ENCODE measurements around the gene ACADM.
"Not testable (repeated sequence)": the region's sequence is repeated elsewhere in the genome, so short reads cannot be mapped to it uniquely, and the experiment has no call there.

The ACADM gene

DNA sequence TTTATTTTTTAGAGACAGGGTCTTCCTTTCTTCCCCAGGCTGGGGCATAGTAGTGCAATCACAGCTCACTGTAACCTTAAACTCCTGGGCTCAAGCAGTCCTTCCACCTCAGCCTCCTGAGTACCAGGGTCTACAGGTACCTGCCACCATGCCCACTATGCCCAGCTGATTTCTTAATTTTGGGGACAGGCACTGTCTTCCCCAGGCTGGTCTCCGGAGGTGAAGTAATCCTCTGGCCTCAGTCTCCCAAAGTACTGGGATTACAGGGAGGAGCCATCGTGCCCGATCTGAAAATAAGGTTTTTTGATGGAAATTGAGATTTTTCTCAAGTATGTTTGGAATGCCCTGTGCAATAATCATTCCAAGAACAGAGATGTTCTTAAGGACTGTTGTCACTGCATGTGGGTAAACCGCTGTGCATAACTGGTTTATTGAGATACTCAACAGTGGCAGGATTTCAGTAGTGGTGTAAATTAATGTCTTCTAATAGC, 71.2 kb downstream of the ACADM start:
- DNase-seq (ENCODE audit: low spot score) = no peak

DNA sequence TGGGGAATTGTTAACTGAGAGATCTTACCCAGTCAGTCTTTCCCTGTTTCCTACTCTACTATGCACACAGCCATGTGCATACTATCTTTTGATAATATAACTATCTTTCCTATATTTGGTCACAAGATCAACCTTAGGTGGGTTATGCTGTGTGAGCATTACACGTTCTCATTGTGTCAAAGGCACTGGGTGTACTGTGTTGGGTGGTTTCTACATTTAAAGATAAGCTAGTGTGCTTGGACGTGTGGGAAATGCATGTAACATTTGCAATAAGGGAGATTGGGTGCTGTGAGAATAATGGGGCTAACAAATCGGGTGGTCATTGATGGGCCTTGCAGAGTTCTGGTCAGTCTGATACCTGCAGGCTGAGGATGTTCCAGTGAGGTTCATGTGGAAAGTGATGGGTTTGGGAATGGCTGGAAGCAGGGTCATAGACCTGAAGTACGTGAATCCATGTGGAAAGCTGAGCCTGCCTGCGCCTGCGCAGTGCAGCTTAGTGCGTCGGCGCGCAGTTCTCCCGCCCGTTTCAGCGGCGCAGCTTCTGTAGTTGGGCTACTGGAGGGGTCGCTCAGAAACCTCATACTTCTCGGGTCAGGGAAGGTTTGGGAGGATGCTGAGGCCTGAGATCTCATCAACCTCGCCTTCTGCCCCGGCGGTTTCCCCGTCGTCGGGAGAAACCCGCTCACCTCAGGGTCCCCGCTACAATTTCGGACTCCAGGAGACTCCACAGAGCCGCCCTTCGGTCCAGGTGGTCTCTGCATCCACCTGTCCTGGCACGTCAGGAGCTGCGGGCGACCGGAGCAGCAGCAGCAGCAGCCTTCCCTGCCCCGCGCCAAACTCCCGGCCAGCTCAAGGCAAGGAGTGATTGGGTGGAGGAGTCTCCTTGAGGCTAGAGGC, 72.1 kb downstream of the ACADM start, which contains the start of gene MSH4:
MSH4 (plus strand) TSS at position 507 of the 897 bp plus-strand sequence; CDS start at position 611, 104 bp downstream.
- no peak for DNase-seq (ENCODE audit: low spot score)

DNA sequence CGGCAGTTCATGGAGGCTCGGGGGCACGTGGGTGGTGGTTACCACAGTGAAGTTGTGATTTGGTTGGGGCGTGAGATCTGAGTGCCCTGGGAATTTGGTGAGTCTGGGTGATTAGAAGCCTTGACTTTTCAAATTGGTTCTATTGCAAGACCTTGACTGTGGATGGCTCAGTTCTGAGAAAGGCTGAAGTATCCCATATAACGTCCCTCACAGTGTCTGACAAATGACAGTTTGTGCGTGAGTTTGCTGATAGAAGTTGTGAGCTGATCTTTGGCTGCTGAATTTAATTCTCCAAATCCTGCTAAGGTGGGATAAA, 72.7 kb downstream of the ACADM start:
- DNase-seq (ENCODE audit: low spot score) = no peak

DNA sequence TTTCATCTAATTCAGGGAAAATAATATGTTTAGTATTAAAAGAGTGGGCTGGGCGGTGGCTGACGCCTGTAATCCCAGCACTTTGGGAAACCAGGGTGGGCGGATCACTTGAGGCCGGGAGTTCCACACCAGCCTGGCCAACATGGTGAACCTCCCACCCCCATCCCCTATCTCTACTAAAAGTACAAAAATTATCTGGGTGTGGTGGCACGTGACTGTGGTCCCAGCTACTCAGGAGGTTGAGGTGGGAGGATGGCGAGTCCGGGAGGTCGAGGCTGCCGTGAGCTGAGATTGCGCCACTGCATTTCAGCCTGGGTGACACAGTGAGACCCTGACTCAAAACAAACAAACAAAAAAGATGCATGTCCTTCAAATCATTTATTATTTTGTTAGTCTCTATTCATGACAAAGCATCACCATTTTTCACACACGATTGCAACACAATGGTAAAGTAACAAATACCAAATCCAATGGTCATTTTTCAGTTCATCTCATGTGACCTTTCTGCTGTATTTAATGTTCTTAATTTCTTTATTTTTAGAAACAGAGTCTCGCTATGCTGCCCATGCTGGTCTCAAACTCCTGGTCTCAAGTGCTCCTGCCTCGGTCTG, 73.2 kb downstream of the ACADM start:
- no peak for DNase-seq (ENCODE audit: low spot score)

DNA sequence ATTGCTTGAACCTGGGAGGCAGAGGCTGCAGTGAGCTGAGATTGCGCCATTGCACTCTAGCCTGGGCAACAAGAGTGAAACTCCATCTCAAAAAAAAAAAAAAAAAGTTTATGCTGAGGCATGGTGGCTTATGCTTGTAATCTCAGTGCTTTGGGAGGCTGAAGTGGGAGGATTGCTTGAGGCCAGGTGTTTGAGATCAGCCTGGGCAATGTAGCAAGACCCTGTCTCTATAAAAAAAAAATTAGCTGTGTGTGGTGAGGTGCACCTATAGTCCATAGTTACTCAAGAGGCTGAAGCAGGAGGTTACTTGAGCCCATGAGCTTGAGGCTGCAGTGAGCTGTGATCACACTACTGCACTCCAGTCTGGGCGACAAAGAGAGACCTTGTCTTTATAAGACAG, 77.0 kb downstream of the ACADM start:
- DNase-seq (ENCODE audit: low spot score) = not testable (repeated sequence)

DNA sequence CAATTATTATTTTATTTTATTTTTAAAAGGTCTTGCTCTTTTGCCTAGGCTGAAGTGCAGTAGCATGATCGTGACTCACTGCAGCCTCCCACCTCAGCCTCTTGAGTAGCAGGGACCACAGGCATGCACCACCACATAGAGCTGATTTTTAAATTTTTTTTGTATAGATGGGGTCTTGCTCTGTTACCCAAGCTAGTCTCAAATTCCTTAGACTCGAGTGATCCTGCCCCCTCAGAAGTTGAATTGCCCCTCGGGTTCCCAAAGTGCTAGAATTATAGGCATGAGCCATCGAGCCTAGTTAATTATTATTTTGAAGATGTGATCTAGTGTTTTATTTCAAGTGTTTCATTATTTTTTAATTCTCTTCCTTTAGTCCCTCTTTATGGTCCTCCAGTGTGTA, 84.4 kb downstream of the ACADM start:
- DNase-seq (ENCODE audit: low spot score) = no peak

DNA sequence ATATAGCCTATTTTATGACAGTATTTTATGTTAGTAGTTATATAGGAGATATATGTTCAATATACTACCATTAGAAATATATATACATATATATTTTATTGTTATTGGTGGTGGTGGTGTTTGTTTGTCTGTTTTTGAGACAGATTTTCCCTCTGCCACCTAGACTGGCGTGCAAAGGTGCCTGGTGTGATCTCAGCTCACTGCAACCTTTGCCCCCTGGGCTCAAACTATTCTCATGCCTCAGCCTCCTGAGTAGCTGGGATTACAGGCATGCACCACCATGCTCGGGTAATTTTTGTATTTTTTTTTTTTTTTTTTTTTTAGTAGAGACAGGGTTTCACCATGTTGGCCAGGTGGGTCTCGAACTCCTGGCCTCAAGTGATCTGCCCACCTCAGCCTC, 85.6 kb downstream of the ACADM start:
- DNase-seq (ENCODE audit: low spot score) = not testable (repeated sequence)

DNA sequence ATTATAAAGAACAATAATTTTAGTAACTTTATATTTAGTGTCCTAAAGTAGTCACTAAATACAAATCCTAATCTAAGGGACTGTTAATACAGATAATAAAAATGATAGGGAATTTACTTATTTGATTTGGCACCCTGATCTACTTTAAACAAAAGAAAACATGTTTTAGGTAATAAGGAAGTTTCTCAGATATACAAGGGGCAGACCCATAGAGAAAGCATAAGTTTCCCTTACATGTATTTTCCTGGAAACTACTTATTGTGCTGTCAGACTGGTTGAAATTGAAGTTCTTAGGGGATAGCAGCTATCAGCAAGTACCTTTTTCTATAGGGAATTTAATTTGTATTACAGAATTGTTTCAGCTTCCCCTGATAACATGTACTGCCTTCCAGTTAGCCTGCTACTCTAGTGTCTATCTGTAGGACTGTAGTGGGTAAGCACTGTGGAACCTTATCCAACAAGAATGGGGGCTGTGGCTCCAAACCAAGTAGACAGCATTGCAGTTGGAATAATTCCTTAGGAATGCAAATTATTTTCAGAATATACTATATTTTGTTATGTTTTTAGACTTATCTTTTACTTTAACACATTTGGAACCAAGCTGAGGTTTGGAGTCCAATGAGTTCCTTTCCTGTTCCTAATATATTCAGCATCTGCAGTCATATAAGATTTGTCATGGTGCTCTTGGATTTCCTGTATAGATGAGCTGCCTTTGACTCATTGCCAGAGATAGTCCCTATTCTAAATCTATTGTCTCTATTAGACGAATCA, 86.9 kb downstream of the ACADM start:
- no peak for DNase-seq (ENCODE audit: low spot score)

DNA sequence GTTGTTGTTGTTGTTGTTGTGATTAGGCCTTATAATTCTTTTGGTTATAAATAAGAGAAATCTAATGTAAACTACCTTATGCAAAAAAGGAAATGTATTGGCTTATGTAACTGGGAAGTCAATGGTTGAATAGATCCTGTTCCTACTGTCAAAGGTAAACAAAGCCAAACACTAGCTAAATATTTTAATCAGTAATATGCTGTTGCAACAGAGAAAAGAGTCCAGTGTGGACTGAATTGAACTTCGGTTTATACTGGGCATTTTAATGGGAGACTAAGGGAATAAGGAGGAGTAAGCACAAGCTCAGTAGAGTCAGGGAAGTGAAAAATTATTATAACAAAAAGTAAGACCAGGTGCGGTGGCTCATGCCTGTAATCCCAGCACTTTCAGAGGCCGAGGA, 87.6 kb downstream of the ACADM start:
- no peak for DNase-seq (ENCODE audit: low spot score)
